ENCODE data around the gene ENHO.

GRCh38 chr9:34477541-34477940 is 45.2 kb downstream of the ENHO start:
- no peak for TF ChIP-seq CTCF (IDR thresholded peaks at IDR 0.05; ENCODE audit: poor library complexity)
- no peak for TF ChIP-seq EZH2 (IDR thresholded peaks at IDR 0.05; ENCODE audit: borderline replicate concordance)
- no peak for TF ChIP-seq EZH2phosphoT487 (IDR thresholded peaks at IDR 0.05; ENCODE audit: low read depth, severe bottlenecking, unreplicated experiment)
